Measurements from ENCODE around the gene LPIN3.

DNA sequence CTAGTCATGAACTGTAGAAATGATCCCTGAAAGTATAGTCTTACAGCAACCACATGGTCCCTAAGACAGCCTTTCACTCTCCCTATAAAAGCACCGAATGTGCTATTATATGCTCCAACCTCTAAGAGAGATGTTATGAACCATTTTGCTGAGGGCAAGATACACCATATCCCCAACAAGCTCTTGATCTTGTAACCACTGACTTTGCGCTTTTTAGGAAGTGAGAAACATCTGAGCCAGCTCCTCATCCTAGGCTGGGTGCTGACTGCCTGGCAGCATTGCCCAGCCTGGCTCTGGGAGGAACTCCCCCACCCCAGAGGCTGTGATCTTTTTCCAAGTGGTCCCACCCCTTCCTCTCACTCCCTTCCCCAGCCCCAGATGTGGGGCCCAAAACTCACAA lies 29.1 kb downstream of the LPIN3 start:
- TF ChIP-seq, protein P1, sequence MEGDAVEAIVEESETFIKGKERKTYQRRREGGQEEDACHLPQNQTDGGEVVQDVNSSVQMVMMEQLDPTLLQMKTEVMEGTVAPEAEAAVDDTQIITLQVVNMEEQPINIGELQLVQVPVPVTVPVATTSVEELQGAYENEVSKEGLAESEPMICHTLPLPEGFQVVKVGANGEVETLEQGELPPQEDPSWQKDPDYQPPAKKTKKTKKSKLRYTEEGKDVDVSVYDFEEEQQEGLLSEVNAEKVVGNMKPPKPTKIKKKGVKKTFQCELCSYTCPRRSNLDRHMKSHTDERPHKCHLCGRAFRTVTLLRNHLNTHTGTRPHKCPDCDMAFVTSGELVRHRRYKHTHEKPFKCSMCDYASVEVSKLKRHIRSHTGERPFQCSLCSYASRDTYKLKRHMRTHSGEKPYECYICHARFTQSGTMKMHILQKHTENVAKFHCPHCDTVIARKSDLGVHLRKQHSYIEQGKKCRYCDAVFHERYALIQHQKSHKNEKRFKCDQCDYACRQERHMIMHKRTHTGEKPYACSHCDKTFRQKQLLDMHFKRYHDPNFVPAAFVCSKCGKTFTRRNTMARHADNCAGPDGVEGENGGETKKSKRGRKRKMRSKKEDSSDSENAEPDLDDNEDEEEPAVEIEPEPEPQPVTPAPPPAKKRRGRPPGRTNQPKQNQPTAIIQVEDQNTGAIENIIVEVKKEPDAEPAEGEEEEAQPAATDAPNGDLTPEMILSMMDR (IDR thresholded peaks at IDR 0.05 in 2 of 3, conservative IDR thresholded peaks at IDR 0.05 in 1 of 3; ENCODE audit: borderline replicate concordance in 1 of 3, insufficient read depth in 1 of 3, low read depth in 2 of 3, low read length in 2 of 3): no peak
- no peak for TF ChIP-seq EZH2phosphoT487 (IDR thresholded peaks at IDR 0.05; ENCODE audit: borderline replicate concordance)
- TF ChIP-seq POLR2A (IDR thresholded peaks at IDR 0.05; ENCODE audit: borderline replicate concordance, extremely low read depth, insufficient read depth, insufficient read length): no peak
- no peak for TF ChIP-seq POLR2AphosphoS5 (IDR thresholded peaks at IDR 0.05; ENCODE audit: low read depth, low read length)
- no peak for TF ChIP-seq ZFX (IDR thresholded peaks at IDR 0.05)
- no peak for TF ChIP-seq SRF (IDR thresholded peaks at IDR 0.05; ENCODE audit: low read depth)
